LNCAP (cell line): ENCODE results near the gene SUSD2.

Experiments
- TF ChIP-seq, protein P1 (sequence below): fragments of 450-650 bp; IDR thresholded peaks from 2 replicates; pipeline ENCODE4 v1.5.1; 2017; ENCODE audit warnings: mild to moderate bottlenecking

SUSD2 gene

DNA sequence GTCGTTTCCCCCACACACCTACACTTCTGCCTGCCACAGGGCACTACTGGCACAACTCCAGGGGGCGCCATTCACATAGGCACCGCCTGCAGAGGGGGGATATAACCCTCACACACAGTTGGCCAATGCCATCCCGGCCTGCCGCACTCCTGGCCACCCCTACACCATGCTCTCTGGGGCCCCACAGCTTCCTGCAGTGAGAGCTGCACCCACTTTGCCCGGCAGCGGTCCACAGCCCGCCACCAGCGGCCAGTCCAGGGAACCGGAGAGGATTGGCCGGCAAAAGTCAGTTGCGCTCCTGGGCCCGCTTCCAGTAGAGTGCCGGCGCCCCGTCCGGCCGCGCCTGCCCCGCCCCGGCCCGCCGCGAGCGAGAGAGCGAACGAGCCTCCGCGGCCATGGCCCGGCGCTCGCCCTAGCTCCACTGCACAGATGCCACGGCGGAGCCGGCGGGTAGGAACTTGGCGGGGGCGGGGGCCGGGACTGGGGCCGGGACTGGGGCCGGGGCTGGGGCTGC, 25.6 kb upstream of the SUSD2 start:
- TF ChIP-seq, protein P1, sequence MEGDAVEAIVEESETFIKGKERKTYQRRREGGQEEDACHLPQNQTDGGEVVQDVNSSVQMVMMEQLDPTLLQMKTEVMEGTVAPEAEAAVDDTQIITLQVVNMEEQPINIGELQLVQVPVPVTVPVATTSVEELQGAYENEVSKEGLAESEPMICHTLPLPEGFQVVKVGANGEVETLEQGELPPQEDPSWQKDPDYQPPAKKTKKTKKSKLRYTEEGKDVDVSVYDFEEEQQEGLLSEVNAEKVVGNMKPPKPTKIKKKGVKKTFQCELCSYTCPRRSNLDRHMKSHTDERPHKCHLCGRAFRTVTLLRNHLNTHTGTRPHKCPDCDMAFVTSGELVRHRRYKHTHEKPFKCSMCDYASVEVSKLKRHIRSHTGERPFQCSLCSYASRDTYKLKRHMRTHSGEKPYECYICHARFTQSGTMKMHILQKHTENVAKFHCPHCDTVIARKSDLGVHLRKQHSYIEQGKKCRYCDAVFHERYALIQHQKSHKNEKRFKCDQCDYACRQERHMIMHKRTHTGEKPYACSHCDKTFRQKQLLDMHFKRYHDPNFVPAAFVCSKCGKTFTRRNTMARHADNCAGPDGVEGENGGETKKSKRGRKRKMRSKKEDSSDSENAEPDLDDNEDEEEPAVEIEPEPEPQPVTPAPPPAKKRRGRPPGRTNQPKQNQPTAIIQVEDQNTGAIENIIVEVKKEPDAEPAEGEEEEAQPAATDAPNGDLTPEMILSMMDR = peak; percentile 70

DNA sequence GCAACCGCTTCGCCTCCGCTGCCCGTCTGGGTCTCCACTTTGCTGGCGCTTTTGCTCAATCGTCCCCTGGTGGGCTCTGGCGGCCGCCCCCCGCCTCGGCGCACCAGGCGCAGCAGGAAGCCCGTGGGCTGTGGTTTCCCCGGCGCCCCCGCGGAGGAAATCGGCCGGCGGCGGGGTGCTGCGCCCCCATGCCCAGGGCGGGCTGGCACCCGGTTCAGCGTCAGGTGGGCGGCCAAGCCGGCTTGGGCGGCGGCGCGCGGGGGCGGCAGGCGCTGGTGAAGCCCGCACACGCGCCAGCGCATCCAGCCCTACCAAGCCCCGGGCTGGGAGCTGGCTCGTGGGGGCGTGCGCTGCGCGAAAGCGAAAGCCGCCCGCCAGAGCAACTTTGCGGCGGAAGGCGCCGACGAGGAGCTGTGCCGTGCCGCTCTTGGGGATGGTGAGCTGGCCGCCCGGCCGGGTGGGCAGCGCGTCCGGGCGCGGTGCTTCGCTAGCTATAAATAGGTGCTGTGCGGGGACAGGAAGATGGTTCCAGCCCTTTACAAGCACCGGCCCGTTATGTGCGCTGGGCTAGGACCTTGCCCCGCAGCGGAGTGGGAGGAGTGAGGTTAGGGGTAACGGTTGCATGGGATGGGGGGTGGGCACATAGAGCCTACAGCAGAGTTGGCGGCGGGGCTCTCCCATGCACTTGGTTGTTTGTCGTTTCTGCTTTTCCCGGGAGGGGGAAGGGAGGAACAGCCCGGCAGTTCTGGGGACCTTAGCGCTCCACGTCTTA, 25.0 kb upstream of the SUSD2 start:
- TF ChIP-seq, protein P1 = no peak

DNA sequence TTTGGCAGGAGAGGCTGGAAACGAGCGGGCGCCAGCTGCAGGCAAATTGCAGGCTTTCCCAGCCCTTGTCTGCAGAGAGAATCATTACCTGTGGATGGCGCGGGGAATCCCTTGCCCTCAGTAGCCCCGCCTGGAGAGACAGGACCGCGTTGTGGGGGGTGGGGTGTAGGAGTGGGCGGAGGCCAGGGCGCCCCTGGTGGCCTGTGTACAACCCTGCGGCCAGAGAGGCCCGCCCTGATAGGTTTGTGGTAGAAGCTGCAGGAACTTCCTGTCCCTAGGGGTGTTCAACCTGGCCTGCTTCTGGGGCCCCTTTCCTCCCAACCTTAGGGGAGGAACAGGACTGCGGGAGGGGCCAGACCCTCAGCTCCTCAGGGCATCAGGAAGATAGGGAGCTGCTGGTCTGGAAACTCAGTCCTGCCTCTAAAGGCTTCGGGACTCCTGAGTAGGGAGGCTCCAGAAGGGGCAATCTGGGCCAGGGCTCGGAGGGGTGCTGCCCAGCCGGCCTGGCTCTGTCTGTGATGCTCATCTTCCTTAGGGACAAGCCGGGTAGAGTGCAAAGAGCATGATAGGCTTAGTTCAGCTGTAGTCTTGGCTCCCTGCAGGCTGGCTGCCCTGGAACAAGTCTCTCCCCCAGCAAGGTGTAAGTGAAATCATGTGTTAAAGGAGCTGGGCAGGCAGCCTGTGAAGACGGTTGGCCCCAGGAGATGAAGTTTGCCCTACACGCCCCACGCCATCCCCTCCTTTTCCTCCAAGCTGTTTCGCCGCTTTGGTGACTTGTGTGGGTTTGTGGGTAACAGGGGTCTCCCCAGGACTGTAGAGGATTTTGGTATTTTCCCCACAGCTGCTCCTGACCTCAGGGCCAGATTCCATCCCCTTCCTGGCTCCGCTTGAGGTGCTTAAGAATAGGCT, 24.1 kb upstream of the SUSD2 start:
- TF ChIP-seq, protein P1 = peak; percentile 54

DNA sequence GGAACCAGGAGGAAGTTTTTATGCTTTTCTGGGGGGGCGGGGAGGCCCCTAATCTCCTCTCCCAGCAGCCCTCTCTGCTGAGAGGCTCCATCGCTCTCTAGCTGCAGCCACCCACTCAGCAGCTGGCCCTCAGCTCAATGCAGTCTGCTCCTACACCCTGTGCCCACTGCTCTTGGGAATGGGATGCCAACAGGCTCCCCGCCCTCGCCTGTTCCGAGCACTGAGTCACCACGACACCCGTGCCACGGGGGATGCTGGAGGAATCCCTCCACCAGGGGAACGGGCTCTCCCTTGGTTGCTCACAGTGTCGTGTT, 23.5 kb upstream of the SUSD2 start:
- TF ChIP-seq, protein P1 = no peak

DNA sequence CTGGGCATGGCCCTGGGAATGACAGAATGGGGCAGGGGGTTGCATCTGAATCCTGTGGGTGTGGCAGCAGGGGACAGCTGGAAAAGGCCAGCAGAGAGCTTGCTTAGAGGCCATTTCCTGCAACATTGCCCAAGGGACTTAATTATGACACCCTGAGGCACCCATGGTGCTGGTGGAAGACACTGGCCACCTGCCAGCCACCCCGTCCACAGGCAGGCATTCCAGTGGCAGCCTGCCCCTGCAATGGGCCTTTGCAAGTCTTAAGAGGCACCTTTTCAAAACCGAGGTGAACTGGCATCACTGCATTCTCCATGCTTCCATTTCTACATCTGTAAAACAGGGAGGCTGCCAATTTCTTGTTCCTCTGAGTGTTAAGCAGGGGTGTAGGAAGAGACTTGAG, 21.6 kb upstream of the SUSD2 start:
- TF ChIP-seq, protein P1 = no peak

DNA sequence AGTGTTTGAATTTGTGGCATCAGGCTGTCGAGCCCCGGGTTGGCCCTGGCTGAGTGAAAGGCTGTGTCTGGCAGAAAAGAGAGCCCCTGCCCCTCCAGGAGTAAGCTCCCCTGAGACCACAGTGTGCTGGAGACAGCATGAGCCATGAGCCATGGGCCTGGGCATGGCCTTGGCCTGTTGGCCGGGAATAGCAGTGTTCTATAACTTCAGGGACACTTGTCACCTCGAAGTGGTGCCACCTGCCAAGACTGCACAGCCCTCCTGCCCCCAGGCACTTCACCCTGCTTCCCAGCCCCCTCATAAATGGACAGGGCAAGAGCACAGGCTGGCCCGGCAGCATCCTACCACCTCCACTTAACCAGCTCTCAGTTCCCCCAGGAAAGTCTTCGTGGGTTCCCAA, 20.7 kb upstream of the SUSD2 start:
- TF ChIP-seq, protein P1 = no peak

DNA sequence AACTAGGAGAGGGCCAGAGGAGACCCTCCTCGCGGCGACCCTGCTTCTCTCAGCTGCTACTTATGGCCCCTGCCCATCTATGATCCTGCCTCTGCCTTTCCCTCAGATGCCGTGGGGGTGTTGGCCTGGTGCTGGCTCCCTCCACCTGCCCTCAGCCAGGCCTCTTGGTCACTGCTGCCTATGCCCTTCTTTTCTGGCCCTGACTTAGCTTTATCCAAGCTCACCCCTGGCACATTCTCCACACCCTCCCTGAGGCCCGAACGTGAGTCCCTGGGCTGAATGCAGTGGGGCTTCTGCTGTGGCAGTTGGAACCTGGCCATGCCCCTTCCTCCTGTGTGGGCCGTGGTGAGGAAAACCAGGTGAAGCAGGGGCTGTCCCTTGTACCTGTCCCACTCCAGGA, 19.8 kb upstream of the SUSD2 start:
- TF ChIP-seq, protein P1 = no peak
